CD4-positive, alpha-beta T cell treated with Interleukin-17A for 1 hour (primary cell): Measurements from ENCODE around the gene RPAIN.
A peak's percentile ranks its signal among the peaks of the same experiment; 100 is the strongest.
"Not testable (repeated sequence)": the region's sequence is repeated elsewhere in the genome, so short reads cannot be mapped to it uniquely, and the experiment has no call there.

Source experiments
- DNase-seq: peaks from one replicate; pipeline ENCODE4 v3.0.0-alpha.2; 2020

RPAIN gene

DNA sequence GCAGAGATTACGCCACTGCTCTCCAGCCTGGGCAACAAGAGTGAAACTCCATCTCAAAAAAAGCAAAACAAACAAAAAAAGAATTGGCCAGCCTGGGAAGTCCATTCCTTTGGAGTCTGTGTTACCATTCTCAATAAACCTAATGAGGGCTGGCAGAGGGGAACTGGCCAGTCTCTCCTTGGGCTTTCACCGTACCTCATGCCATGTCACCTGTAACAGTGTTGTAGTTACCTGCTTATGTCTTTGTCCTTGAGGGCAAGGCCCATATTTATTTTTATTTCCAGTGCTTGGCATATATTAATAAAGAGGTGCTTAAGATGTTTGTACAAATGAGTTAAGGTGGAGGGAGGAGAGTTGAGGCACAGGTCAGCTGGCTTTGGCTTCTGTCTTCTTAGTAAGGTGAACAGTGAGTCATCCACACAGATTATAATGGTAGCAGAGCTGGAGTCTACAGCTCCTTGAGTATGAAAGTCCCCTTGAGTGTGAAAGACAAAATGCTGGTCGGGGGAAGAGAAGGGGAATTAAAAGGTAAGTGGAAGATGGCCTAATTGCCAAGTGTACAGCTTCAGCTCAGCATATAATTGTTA is 10.5 kb downstream of the RPAIN start:
- DNase-seq, result no peak

GRCh38 chr17:5431234-5431633 is 11.3 kb downstream of the RPAIN start:
- not testable (repeated sequence) for DNase-seq

- no peak for DNase-seq
These were observed 12.1 kb downstream of the RPAIN start for GRCh38 chr17:5431949-5432556.

- no peak for DNase-seq
These were observed 15.0 kb downstream of the RPAIN start for GRCh38 chr17:5434984-5435383.

DNA sequence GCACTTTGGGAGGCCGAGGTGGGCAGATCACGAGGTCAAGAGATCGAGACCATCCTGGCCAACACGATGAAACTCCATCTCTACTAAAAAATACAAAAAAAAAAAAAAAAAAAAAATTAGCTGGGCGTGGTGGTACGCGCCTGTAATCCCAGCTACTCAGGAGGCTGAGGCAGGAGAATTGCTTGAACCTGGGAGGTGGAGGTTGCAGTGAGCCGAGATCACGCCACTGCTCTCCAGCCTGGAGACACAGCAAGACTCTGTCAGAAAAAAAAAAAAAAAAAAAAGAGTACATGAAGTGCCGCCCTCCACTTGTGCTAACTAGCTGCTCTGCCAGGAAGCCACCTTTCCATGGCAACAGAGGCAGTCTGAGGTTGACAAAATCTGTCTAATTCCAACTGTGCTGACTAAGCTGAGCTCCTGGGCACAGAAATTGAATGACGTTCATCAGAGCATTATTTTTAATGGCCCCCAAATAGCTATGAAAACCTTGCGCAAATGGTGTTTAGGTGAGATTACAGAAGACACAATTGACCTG is 15.9 kb downstream of the RPAIN start:
- DNase-seq, result peak; percentile 11

- DNase-seq, result no peak
These were observed 17.8 kb downstream of the RPAIN start for GRCh38 chr17:5437721-5438317.

GRCh38 chr17:5438716-5439445 is 18.9 kb downstream of the RPAIN start, which contains the start of gene C1QBP:
C1QBP (minus strand) TSS chr17:5439155; CDS start chr17:5439073, 82 bp downstream.
- DNase-seq, result peak; percentile 95

DNA sequence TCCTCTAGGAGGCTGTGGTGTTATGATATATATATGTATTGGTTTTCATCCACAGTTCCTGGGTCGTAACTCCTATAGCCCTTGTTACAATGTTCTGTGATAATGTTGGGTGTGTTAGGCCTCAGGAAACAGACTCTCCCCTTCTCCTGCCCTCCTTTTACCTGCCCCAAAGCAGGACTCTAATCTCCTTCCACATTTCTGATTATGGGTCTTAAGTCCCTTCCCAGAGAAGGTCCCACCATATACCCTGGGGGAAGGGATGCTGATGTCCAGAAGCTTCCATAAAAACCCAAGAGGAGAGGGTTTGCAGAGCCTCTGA is 19.4 kb downstream of the RPAIN start:
- DNase-seq, result no peak

DNA sequence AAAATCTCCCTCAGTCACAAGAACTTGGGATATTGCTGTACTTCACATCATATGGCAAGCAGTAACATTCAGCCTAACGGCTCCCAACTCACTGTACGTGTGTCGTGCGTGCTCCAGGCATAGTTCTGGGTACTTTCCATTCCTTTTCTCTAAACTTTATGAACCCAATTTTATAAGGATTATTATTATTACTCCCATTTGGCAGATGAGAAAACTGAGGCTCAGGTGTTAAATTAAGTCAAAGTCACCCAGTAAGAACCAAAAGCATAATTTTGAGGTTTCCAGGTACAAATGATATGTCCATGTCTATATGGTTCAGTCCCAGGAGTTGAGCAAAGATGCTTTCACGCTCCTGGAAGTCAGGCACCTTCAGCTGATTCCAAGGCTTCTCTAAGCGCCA is 23.7 kb downstream of the RPAIN start:
- DNase-seq, result no peak

DNA sequence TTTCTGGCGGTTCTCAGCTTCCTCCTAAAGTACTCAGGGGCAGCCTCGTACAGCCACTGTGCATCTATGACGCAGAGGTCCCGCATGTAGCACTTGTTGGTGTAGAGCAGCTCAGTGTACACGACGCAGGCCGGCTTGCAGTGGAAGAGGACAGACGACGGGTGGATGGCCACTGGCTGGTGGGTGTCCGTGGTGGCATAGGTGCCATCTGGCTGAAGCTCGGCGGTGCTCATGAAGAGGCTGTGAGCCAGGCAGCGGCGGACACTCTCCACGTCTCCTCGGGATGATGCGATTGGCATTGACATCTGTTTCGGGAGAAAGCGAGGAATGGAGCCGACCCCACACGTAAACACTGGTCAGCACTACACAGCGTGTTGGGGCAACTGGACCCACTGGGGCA is 24.2 kb downstream of the RPAIN start:
- DNase-seq, result no peak

DNA sequence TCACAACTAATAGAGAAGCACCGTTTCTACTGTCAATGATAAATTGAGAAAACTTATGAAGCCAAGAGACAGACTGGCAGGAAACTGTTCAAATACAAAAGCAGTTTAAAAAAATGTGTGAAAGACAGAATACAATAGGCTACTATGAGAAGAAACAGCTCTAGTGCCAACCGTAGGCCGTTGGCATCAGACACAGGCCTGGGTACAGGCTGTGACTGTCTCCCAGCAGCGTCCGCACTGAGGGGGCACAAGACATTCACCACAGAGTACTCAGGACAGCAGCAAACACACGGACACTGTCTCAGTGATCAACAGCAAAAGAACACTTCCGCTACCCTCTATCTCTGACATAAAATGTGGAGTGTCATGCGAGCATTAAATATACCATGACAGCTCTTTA is 26.8 kb downstream of the RPAIN start:
- DNase-seq, result no peak

GRCh38 chr17:5464717-5465507 is 44.9 kb downstream of the RPAIN start:
- DNase-seq, result no peak

- no peak for DNase-seq
These were observed 46.3 kb downstream of the RPAIN start for GRCh38 chr17:5466295-5466694.

DNA sequence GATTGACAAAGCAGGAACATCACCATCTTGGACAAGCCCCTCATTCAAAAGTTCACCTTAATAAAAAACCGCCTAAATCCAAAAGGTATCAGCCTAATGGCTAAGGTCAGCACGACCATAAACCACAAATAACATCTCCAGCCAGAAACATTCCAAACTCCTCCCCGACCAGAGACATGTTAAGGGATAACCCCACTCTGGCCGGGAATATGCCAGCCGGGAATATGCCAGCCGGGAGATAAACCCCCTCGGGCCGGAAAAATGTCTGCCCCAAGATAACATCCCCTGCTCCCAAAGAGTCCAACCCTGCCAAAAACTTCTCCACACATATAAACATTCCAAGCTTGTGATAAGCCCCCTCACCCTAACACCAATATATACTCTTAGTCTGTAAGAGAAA is 47.4 kb downstream of the RPAIN start:
- no peak for DNase-seq

DNA sequence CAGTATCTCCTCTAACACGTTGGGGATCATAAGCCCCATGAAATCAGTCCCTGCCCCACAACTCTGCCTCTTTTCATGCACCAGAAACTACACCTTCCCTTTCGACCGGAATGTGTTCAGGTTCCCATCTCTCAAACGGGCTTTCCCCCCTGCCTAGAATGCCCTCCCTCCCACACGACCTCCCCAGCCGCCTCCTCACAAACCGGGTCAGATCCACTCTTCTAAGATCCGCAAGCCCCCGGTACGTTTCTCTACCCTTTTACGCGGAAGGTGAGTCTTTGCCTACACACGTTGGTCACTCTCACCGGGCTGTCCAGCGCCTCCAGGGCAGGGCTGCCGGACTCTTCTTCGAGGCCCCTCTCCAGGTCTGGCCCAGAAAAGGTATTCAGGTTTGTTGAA is 48.1 kb downstream of the RPAIN start:
- DNase-seq, result peak; percentile 20

GRCh38 chr17:5472511-5472910 is 52.5 kb downstream of the RPAIN start:
- no peak for DNase-seq

- no peak for DNase-seq
These were observed 53.9 kb downstream of the RPAIN start for GRCh38 chr17:5473906-5474305.

DNA sequence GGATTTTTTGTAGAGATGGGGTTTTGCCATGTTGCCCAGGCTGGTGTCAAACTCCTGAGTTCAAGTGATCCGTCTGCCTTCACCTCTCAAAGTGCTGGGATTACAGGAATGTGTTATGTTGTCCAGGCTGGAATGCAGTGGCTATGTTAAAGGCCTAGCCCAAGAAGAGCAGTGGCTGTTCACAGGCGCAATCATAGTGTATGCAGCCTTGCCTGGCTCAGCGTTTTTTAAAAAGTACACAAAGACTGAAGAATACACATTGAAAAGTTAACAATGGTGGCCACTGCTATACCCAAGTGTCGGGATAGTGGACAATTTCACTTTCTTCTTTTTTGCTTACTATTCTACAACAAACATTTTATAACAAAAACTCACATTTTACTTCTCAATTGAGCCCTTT is 59.0 kb downstream of the RPAIN start:
- no peak for DNase-seq

GRCh38 chr17:5480962-5481361 is 61.0 kb downstream of the RPAIN start:
- DNase-seq, result no peak

DNA sequence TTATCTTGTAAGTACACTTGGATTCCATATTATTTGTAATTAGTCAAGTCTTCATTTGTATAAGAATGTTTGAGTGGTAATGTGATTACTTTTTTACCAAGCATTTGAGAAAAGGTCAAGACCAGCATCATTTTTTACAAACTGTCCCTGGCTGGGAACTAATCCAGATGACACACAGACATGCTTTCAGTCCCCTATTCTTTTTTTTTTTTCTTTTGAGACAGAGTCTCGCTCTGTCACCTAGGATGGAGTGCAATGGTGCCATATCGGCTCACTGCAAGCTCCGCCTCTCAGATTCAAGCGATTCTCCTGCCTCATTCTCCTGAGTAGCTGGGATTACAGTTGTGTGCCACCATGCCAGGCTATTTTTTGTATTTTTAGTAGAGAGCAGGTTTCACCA is 61.5 kb downstream of the RPAIN start:
- DNase-seq, result no peak
